GM21528 (cell line): ENCODE data around the gene PNMA6E.

Experiments used
- ATAC-seq: cut with Tn5 transposase; IDR thresholded peaks from one replicate; pipeline ENCODE4 v1.9.1; 2021; ENCODE audit warnings: mild to moderate bottlenecking, moderate library complexity; ENCODE audit not compliant: unreplicated experiment, low FRiP score

Gene PNMA6E

GRCh38 chrX:153365670-153366069 lies 35.5 kb downstream of the PNMA6E start:
- ATAC-seq = no peak

GRCh38 chrX:153361781-153362397 lies 39.3 kb downstream of the PNMA6E start:
- ATAC-seq = no peak

GRCh38 chrX:153357877-153358276 lies 43.3 kb downstream of the PNMA6E start:
- ATAC-seq = no peak

GRCh38 chrX:153353416-153353815 lies 47.7 kb downstream of the PNMA6E start:
- no peak for ATAC-seq

- ATAC-seq = no peak
Measured at GRCh38 chrX:153352858-153353257, 48.3 kb downstream of the PNMA6E start.

GRCh38 chrX:153351981-153352380 lies 49.2 kb downstream of the PNMA6E start:
- ATAC-seq = no peak

GRCh38 chrX:153349952-153350351 lies 51.2 kb downstream of the PNMA6E start:
- ATAC-seq = no peak

GRCh38 chrX:153348421-153348820 lies 52.7 kb downstream of the PNMA6E start:
- no peak for ATAC-seq

- ATAC-seq = no peak
Measured at GRCh38 chrX:153347530-153347929, 53.6 kb downstream of the PNMA6E start.
